HG03108 (cell line): Measurements from ENCODE around the gene RPLP1.

Experiments
- ATAC-seq: cut with Tn5 transposase; IDR thresholded peaks from one replicate; pipeline ENCODE4 v1.9.1; 2021; ENCODE audit warnings: moderate library complexity; ENCODE audit not compliant: unreplicated experiment

RPLP1 gene

GRCh38 chr15:69468241-69469121 lies 15.9 kb downstream of the RPLP1 start:
- ATAC-seq: no peak

- no peak for ATAC-seq
Measured at GRCh38 chr15:69469467-69470201, 17.0 kb downstream of the RPLP1 start.

- ATAC-seq: no peak
Measured at GRCh38 chr15:69472046-69472445, 19.4 kb downstream of the RPLP1 start.

- ATAC-seq: no peak
Measured at GRCh38 chr15:69472562-69472961, 19.9 kb downstream of the RPLP1 start.

- ATAC-seq: no peak
Measured at GRCh38 chr15:69474291-69474690, 21.7 kb downstream of the RPLP1 start.

- no peak for ATAC-seq
Measured at GRCh38 chr15:69474846-69475455, 22.3 kb downstream of the RPLP1 start.

- ATAC-seq: no peak
Measured at GRCh38 chr15:69475769-69476358, 23.2 kb downstream of the RPLP1 start.

GRCh38 chr15:69476704-69477473 lies 24.3 kb downstream of the RPLP1 start:
- no peak for ATAC-seq

- no peak for ATAC-seq
Measured at GRCh38 chr15:69478259-69478781, 25.7 kb downstream of the RPLP1 start.

GRCh38 chr15:69479081-69479480 lies 26.5 kb downstream of the RPLP1 start:
- ATAC-seq: no peak

GRCh38 chr15:69479971-69480370 lies 27.4 kb downstream of the RPLP1 start:
- no peak for ATAC-seq

- no peak for ATAC-seq
Measured at GRCh38 chr15:69480932-69481331, 28.3 kb downstream of the RPLP1 start.

- ATAC-seq: no peak
Measured at GRCh38 chr15:69482686-69483256, 30.2 kb downstream of the RPLP1 start.

GRCh38 chr15:69484837-69485236 lies 32.2 kb downstream of the RPLP1 start:
- no peak for ATAC-seq

GRCh38 chr15:69486481-69487110 lies 34.0 kb downstream of the RPLP1 start:
- ATAC-seq: no peak

GRCh38 chr15:69489073-69489571 lies 36.5 kb downstream of the RPLP1 start:
- no peak for ATAC-seq

GRCh38 chr15:69490356-69491037 lies 37.9 kb downstream of the RPLP1 start:
- no peak for ATAC-seq

- no peak for ATAC-seq
Measured at GRCh38 chr15:69491038-69491505, 38.5 kb downstream of the RPLP1 start.

- no peak for ATAC-seq
Measured at GRCh38 chr15:69493406-69493805, 40.8 kb downstream of the RPLP1 start.
